Dedifferentiated amniotic fluid mesenchymal stem cell (primary cell): ENCODE data around the gene AGAP3.
A peak's percentile ranks its signal among the peaks of the same experiment; 100 is the strongest.

Experiments
- DNase-seq: peaks from one replicate; pipeline ENCODE4 v3.0.0-alpha.2; 2016; ENCODE audit errors: extremely low spot score

AGAP3 gene

DNA sequence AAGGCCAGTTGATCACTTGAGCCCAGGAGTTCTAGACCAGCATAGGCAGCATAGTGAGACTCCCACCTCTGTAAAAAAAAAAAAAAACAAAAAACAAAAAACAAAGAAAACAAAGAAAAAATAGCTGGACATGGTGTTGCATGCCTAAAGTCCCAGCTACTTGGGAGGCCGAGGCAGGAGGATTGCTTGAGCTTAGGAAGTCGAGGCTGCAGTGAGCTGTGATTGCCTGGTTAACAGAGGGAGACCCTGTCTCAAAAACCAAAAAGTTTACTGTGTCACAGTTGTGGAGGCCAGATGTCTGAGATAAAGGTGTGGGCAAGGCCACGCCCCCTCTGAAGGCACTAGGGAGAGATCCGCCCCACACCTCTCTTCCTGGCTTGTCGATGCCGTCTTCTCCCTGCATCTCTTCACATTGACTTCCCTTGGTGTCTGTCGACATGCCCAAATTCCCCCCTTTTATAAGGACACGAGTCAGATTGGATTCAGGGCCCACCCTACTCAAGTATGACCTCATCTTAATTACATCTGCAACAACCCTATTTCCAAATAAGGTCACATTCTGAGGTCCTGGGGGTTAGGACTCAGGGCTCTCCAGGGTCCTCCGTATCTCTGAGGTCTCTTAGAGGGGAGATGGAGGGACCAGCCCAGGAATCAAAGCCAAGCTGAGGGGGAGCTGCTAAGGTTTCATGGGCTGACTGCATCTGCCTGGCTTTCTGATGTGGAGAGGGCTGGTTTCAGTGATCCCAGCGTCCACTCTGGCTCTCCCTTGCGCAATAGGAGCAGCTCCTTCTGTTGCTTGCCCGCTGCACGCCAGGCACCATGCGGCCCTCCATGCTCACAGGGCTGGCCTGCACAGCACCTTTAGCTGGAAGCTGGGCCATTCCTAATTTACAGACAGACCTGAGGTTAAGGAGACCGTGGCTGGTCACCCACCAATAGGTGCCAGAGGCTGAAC lies 23.1 kb downstream of the AGAP3 start:
- DNase-seq = no peak

DNA sequence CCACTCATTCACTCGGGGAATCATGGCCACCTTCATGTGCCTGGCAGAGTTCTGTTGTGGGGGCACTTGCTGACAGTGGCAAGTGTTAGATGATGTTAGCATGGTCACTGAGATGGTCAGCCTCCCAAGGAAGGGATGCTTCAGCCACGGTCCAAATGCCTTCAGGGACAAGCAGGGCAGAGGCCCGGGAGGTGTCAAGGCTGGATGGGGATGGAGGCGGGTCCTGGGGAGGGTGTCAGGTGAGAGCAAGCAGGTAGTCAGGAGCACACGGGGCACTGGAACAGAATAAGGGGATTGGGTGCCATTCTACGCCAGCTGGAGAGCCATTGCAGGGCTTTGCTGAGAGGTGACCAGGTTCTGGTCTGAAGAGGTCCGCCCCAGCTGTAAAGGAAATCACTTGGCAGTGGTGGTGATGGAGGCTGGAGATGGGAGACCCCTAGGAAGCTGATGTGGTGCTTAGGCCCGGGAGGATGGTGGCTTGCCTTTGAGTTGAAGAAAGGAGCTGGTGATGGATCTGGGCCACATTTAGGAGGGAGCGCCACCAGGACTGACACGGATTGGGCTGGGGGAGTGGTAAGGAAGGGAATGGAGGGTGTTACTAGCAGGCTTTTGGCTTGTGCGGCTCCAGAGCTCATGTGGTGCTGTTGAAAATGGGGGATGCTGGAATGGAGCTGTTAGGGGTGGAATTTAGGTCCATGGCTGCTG lies 24.1 kb downstream of the AGAP3 start:
- DNase-seq = no peak

DNA sequence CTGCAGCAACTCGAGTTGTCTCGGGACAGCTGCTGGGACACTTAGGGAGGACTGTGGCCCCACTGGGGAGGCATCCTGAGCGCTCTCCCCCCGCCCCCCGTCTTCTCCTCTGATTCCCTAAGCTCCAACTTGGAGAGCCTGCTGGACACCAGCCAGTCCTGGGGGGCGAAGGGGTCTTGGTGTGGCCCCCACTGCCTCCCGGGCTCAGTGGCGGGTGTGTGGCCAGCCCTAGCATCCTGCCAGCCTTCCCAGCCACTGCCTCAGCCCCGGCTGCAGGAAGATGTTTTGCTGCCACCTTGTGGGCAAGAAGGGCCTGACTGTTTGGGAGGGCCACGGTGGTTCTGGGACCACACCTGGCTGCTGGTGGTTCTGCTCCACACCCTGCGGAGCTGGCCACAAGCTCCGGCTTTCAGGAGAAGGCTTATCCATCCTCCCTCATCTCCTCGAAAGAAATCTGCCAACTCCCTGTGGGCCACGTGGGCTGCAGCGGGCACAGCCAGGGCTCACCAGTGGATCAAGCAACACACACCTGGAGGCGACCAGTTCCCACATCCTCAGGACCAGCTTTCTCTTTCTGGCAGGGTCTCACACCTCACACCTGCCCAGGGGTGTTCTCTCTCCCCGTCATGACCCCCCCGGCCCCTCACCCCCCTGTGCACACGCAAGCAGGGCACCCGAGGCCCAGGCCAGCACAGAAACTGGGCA lies 24.8 kb downstream of the AGAP3 start:
- DNase-seq = peak; percentile 43

DNA sequence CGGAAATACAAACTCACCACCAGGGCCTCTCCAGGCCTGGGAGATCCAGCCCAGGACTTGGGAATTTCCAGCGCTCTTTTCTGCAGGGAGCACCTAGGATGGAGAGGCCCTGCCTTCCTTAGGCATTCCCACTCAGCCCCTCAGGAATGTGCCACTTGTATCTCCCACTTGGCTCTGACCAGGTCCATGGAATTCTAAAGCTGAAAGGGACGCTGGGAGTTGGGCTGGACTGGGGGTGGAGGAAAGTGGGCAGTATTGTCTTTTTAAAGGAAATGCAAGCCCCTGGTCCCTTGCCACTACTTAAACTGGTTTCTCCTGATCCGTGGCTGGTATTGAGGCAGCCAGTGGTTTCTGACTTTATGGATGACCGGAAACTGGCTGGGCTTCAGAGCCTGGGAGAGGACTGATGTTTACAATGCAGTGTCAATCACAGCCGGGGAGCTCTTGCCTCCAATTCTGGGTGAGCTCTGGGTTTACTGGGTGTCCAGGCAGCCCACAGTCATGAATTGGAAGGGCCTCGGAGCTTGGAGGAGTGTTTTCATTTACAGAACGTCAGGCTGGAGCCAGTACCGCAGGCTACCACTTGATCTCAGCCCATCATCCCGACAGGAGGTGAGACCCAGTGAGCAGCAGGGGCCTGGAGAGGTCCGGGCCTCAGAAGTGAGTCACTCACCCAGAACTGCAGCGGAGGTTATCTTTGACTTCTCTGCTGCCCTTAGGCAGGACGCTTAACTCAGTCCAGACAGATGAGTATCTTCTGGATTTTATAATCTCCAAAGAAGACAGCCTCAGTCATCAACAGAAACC lies 27.3 kb downstream of the AGAP3 start:
- DNase-seq = peak; percentile 64

DNA sequence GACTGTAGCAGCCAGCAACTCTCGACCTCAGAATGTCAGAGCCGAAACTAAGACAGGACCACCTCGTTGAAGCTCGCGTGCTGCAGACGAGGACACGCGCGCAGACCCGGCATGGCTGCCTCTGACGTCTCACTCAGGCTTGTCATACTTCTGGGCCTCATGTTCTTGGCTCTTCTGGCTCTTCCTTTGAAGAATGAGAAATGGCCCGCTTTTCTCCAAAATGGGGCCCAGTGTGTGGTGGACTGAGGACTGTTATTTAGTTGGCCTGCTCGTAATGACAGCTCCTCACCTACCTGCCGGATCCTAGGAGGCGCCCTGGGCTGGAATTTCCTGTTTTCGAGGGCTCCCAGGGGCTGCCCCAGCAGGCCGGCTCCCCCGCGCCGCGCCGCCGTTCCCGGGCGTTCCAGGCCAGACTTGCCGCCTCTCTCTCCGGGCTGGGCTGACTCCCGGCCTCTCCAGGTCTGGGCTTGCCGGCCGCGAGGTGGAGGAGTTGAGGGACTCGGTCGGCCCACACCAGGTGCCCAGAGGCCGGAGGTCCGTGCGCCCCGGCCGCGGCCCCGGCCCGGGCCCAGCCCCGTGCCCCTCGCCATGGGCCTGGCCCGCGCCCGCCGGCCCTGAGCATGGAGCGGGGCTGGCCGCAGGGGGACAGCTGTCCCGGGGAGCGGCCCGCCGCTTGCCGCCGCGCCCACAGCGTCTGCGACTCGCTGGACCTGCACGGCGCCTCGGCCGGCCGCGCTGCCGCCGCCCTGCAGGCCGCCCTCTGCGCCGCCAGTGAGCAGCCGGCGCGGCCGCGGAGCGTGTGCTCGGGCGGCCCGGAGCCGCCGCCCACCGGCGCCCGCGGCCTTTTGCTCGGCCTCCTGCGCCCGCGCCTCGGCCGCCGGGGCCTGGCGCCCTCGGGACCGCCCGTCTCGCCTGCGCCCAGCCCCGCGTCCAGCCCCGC lies 28.1 kb downstream of the AGAP3 start:
- no peak for DNase-seq

DNA sequence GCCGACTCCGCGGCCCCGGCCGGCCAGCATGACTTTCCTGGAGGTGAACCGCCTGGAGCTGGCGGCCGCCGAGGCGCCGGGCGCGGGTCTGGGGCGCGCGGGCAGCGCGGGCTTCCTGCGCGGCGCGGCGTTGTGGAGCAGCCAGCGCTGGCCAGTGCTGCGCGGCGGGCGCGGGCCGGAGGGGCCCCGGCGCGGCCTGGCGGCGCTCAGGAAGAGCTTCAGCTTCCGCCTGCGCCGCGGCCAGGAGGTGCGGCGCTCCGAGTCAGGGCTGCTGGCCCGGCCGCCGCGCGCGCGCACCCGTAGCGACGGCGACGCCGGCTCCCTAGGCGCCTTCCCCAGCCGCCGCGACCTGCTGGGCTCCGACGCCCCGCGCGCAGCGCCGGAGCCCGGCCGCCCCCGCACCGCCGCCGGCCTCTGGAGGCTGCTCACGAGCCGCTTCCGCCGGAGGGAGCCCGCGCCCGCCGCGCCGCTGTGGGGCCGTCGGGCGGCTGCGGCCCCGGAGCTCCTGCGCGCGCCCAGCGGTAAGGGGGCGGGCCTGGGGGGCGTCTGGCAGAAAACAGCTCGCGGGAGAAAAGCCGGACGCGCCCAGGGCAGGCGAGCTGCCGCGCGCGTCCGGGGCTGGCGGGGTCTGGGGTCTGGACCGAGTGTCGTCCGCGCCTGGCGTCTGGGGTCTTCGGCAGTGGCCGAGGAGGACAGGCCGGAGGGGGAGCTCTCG lies 29.0 kb downstream of the AGAP3 start:
- peak; percentile 14 for DNase-seq

DNA sequence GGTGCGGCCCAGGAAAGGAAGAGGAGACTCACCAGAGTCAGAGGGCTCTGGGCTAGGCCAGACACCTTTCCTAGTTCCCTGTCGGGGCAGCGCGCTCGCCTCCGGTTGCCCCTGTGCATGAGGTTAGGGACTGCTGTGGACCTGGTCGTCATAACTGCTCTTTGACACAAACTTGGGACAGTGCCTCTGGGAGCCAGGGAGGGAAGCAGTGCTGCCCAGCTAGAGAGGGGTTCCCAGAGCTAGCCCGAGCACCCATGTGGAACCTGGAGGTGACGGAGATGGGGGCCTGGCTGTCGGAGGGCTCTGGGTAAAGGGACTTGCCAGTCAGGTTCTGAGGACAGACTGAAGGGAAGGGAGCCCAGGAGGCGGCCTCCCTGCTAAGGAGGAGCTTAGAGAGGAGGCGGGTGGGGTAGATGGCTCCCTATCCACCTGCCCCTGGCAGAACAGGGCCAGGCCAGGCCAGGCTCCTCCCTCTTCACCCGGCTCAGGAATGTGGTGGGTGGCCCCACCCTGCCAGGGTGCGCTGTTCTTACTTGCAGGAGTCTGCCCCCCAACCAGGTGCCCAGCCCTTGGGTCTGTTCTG lies 29.7 kb downstream of the AGAP3 start:
- DNase-seq = no peak

DNA sequence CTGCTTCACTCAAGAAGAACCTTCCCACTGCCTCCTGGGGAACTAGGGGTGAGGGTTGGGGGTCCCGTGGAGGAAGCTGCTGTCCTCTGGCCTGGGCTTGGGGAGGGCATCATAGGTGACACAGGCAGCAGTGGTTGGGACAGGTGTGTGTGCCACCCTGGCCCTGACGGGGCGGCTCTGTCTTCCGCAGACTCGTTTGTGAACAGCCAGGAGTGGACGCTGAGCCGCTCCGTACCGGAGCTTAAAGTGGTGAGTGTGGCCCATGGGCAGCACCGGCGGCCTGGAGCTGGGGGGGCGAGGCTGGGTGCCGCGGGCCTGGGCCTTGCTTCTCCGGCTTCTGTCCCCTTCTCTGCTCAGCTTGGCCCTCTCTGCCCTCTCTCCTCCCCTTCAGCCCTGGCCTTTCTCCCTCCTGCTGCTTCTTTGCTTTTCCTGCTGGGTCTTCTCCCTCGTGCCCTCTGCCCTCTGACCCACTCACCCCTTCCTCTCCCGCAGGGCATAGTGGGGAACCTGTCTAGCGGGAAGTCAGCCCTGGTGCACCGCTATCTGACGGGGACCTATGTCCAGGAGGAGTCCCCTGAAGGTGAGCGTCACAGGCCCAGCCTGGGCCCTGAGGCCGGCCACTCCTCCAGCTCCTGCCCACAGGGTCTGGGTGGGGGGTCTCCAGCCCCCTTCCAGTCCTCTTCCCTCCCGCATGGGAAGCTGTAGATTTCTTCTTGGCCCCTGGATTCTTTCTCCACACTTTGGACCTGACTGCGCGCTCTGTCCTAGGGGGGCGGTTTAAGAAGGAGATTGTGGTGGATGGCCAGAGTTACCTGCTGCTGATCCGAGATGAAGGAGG lies 30.5 kb downstream of the AGAP3 start:
- DNase-seq = no peak

DNA sequence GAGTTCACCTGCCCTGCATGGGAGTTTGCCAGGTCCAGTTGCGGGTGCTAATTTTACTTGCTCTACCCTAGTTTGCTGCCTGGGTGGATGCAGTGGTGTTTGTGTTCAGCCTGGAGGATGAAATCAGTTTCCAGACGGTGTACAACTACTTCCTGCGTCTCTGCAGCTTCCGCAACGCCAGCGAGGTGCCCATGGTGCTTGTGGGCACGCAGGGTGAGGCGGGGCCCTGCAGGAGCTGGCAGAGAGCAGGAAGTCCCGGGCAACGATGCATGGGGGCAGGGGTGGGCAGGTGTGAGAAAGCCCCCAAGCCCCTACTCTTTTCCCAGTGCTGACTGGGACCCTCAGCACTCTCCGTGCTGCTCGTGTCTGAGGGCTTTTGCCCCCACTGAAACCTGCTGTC lies 31.3 kb downstream of the AGAP3 start:
- no peak for DNase-seq

DNA sequence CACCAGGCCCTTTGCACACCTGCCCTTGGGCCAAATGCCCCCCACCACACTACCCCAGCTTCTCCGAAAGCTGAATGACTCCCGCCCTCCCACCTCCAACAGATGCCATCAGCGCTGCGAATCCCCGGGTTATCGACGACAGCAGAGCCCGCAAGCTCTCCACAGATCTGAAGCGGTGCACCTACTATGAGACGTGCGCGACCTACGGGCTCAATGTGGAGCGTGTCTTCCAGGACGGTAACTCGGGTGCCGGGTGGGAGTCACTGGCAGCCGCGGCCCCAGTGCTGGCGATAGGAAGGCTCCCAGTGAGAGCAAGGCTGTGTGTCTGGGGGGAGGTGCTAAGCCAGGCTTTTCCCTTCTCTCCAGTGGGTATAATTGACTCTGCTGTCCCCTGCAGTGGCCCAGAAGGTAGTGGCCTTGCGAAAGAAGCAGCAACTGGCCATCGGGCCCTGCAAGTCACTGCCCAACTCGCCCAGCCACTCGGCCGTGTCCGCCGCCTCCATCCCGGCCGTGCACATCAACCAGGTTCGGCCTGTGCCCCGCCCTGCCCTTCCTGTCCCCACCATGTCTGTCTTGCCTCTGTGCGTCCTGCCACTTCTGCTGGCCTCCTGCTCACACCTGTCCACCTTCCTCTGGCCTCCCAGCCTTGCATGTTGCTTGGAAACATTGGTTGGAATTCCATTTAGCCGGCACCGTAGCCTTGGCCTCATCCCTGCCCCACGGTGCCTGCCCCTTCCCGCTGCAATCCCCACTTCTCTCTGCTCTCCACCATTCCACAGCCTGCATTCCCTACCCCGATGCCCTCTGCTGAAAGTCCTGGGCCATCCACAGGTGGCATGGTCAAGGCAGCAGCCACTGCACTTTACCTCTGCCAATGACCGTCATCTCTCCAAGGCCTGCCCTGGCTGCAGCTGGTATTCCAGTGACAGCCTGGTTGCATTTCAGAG lies 32.1 kb downstream of the AGAP3 start:
- DNase-seq = no peak

DNA sequence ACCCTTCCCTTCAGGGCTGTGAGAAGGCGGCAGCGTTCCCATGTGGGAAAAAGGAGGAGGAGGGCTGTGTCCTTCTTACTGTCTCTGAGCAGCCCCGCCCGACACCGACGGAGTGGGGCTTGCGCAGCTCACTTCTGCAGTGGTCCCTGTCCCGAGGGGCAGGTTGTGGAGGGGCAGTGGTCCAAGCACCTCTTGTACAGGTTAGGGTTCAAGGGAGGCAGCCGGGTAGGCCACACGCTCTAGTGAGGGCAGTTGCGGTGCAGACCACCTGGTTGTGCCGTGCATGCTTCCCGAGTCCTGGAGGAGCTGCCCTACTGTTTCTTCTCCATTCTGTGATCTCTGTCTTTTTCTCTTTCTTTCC lies 32.8 kb downstream of the AGAP3 start:
- no peak for DNase-seq

DNA sequence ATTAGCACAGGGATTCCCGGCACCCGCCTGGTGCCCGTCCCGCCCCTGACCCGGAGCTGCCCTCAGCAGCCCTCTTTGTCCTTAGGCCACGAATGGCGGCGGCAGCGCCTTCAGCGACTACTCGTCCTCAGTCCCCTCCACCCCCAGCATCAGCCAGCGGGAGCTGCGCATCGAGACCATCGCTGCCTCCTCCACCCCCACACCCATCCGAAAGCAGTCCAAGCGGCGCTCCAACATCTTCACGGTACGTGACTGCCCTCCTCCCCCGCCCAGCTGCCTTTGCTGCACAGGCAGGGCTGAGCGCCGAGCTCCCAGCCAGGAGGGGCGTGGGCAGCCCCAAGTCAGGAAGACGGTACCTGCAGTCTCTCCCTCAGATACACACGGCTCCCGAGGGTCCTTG lies 33.6 kb downstream of the AGAP3 start:
- DNase-seq = no peak

DNA sequence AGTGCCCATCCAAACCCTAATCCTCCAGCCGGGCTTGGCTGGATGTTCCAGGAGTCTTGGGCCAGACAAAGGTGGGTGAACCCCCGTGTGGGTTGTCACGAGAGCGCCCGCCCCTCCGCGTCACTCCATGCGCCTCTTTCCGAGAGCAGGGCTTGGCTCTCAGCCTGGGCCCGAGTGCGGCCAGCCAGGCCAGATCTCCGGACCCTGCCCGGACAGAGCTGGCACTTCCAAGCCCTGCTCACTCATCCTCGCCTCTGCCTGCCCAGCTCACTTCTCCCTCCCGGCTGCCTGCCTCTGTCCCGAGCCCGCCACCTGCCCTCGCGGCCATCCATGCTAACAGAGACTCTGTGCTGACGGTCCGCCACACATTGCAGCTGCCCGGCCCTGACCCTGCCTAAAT lies 34.6 kb downstream of the AGAP3 start:
- DNase-seq = no peak

DNA sequence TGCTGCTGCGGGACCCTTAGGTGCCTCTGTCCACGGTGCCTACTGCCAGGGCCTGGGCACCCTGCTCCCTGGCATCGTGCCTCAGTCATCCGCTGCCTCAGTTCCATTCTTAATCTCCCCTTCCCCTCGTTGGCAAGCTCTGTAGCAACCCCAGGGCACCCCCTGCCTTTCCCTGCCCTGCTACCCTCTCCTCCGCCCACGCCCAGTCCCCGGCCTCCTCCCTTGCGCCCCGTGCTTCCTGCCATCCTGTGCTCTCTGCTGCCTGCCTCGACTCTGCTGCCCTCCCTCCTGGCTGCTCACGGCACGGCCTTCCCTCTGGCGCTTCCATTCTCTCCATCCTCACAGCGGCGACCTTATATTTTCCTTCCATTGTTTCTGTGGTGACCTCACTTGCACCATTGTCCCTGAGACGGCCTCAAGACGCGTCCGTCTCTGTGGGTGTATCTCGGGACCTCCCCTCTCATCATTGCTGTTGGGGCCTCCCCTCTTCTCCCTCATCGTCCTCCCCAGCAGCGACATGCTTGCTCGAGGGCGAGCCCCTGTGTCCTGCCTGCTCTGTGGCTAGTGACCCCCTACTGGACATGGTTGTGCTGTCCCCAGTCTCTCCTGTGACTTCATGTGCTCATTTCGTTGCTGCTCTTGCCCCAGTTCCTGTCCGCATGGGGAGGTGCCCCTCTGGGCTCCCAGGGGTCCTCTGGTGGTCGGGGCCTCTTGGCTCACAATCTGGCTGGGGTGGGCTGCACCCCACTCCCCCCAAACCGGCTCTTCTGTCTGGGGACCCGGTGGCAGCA lies 35.3 kb downstream of the AGAP3 start:
- DNase-seq = no peak

DNA sequence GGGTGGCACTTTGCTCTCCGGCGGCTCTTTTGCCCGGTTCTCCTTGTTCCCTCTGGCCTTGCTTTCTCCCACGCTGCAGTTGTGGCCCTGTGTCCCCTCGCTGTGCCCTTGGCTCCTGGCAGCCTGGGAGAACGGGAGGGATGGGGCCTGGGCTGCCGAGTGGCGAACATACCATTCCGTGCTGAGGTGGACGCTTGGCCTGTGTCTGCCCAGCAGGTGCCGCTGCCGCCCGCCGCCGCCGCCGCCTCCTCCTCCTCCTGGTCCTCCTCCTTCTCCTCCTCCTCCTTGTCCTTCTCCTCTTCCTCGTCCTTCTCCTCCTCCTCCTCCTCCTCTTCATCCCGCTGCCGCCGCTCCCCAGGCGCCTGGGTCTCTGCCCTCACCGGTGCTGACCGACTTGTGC lies 36.0 kb downstream of the AGAP3 start:
- DNase-seq = no peak

DNA sequence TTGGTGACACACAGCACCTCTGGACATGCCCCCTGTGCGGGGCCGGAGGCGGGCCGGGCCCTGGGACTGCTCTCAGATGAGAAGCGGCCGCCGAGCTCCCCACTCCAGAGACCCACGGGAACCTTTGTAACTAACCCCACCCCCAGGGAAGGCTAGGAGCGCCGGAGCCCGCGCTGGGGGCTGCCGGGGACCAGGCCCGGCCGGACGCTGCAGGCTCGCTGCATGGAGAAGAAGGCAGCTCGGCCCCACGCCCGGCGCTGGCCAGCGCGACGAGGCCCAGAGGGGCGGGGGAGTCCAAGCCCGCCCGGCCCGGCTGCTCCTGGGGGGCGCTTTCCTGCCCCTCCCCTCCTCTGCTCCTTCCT lies 36.5 kb downstream of the AGAP3 start:
- DNase-seq = no peak
